ENCODE data around the gene SRBD1. TPM values are rescaled to one million over a fixed set of nuclear protein-coding genes. Genes with fewer than 3 reads are reported as not detected.

The SRBD1 gene
- polyA plus RNA-seq, 1 donor from 2014 or later = 5.3 TPM

GRCh38 chr2:45653122-45653913, 42.3 kb upstream of the SRBD1 start:
- Histone ChIP-seq H3K36me3 (ENCODE audit: insufficient read depth, low read length) (no peaks in the 10 kb centered on the region), H3K9me2 (ENCODE audit: insufficient read depth, low read length) (no peaks in the 10 kb centered on the region), H3K9ac (ENCODE audit: low read length) (no peak overlapping the region), H3K9me3 (ENCODE audit: low read length) (no peaks in the 10 kb centered on the region), H3F3A (ENCODE audit: insufficient read depth, low read length, poor library complexity, severe bottlenecking) (no peaks in the 10 kb centered on the region), H3K4me3 (ENCODE audit: low read length) (peak overlapping the region; percentile 90), H3K27me3 (ENCODE audit: insufficient read depth, low read depth, low read length) (peaks cover 41% of the 10 kb centered on the region), H3K4me2 (ENCODE audit: low read length) (peak overlapping the region; percentile 31), H3K27ac (ENCODE audit: low read length) (no peak overlapping the region), H2AFZ (ENCODE audit: low read depth, low read length) (no peak overlapping the region), H3K79me2 (replicated peaks; ENCODE audit: insufficient read depth, low read length) (no peaks in the 10 kb centered on the region), H4K20me1 (ENCODE audit: insufficient read depth) (no peaks in the 10 kb centered on the region)
- TF ChIP-seq EZH2 (IDR thresholded peaks at IDR 0.05; ENCODE audit: borderline replicate concordance, insufficient read depth, low read length, poor library complexity, severe bottlenecking) (no peak), RAD21 (conservative IDR thresholded peaks at IDR 0.05) (no peak), SMC3 (conservative IDR thresholded peaks at IDR 0.05; ENCODE audit: poor library complexity) (no peak), MXI1 (conservative IDR thresholded peaks at IDR 0.05; ENCODE audit: poor library complexity, severe bottlenecking) (peak; percentile 31)

- Histone ChIP-seq H4K20me1 (ENCODE audit: insufficient read depth) (no peaks in the 10 kb centered on the region), H3K4me2 (ENCODE audit: low read length) (peak overlapping the region; percentile 52), H3K27ac (ENCODE audit: low read length) (no peak overlapping the region), H3K27me3 (ENCODE audit: insufficient read depth, low read depth, low read length) (peaks cover 41% of the 10 kb centered on the region), H3K79me2 (replicated peaks; ENCODE audit: insufficient read depth, low read length) (no peaks in the 10 kb centered on the region), H3K4me3 (ENCODE audit: low read length) (peak overlapping the region; percentile 90), H2AFZ (ENCODE audit: low read depth, low read length) (peak overlapping the region; percentile 53), H3K9me2 (ENCODE audit: insufficient read depth, low read length) (no peaks in the 10 kb centered on the region), H3K9ac (ENCODE audit: low read length) (peak overlapping the region; percentile 74), H3K36me3 (ENCODE audit: insufficient read depth, low read length) (no peaks in the 10 kb centered on the region), H3F3A (ENCODE audit: insufficient read depth, low read length, poor library complexity, severe bottlenecking) (no peaks in the 10 kb centered on the region), H3K9me3 (ENCODE audit: low read length) (no peaks in the 10 kb centered on the region)
- no peak for TF ChIP-seq SMC3 (conservative IDR thresholded peaks at IDR 0.05; ENCODE audit: poor library complexity)
- peak; percentile 12 for TF ChIP-seq MXI1 (conservative IDR thresholded peaks at IDR 0.05; ENCODE audit: poor library complexity, severe bottlenecking)
Measured at GRCh38 chr2:45652090-45653031, 41.3 kb upstream of the SRBD1 start.

- no peaks in the 10 kb centered on the region for H3K9me2 ChIP-seq (ENCODE audit: insufficient read depth, low read length)
- peak within 1 kb of the TSS; percentile 66 for H3K4me2 ChIP-seq (ENCODE audit: low read length)
- no peak within 1 kb of the TSS for H3K27ac ChIP-seq (ENCODE audit: low read length)
Measured at GRCh38 chr2:45651415-45652089, 40.5 kb upstream of the SRBD1 start, which contains the start of gene PRKCE. PRKCE (plus strand) TSS chr2:45651675.

More at GRCh38 chr2:45651415-45652089, 40.5 kb upstream of the SRBD1 start, which contains the start of gene PRKCE:
- H3K79me2 ChIP-seq (replicated peaks; ENCODE audit: insufficient read depth, low read length) = no peaks in the 10 kb centered on the region
- peak within 1 kb of the TSS; percentile 53 for H2AFZ ChIP-seq (ENCODE audit: low read depth, low read length)
- H3K4me3 ChIP-seq (ENCODE audit: low read length) = peak within 1 kb of the TSS; percentile 90
- no peaks in the 10 kb centered on the region for H4K20me1 ChIP-seq (ENCODE audit: insufficient read depth)
- H3K9ac ChIP-seq (ENCODE audit: low read length) = peak within 1 kb of the TSS; percentile 74
- no peaks in the 10 kb centered on the region for H3K36me3 ChIP-seq (ENCODE audit: insufficient read depth, low read length)
- H3K27me3 ChIP-seq (ENCODE audit: insufficient read depth, low read depth, low read length) = peaks cover 41% of the 10 kb centered on the region
- no peak for TF ChIP-seq CTCF (IDR thresholded peaks at IDR 0.05; ENCODE audit: poor library complexity, severe bottlenecking)
- peak; percentile 37 for TF ChIP-seq REST (IDR thresholded peaks at IDR 0.05; ENCODE audit: borderline replicate concordance)
- TF ChIP-seq POLR2AphosphoS5 (IDR thresholded peaks at IDR 0.05) = peak; percentile 5
- no peaks in the 10 kb centered on the region for H3K9me3 ChIP-seq (ENCODE audit: low read length)
- no peaks in the 10 kb centered on the region for H3F3A ChIP-seq (ENCODE audit: insufficient read depth, low read length, poor library complexity, severe bottlenecking)

Data from neural cell (in vitro differentiated cells).